ENCODE results near the gene CA12.
"Not testable (repeated sequence)": the region's sequence is repeated elsewhere in the genome, so short reads cannot be mapped to it uniquely, and the experiment has no call there.

CA12 gene

DNA sequence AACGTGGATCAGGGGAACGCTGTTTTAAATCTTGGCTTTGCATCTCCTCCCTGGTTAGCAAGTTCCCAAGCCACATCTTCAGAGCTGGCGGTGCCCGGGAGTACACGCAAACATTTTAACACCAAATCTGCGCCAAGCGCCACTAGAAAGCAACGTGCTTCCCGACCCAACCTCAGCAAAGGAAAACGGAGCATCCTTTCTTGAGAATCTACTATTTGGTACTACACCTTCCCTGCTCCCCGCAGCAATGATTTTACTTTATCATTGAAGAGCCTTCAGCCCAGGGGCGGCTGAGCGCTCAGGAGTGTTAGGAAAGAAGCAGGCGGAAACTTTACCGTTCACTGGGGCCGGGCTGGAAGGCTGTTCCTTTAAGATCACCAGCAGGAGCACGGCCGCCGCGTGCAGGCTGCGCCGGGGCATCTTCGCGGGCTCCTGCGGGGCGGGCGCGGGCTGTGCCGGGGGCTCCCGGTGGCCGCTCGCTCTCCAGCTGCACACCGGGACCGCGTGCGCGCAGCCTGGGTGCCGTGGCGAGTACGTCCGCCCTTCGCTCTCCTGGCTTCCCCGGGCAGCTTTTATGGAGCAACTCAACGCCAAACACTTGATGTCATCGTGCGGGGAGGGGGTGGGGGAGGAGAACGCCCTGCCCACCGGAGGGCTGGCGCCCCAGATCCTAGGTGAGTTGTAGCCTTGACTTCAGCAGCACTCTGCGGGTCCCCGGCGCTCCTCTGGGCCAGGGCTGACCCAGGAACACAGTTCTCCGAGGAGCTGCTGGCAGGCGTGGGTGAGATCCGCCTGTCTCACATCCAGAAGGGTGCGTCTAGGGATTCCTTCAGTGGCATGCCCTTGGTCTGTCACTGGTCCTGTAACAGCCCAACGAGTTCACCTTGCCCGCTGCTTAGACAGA, at the start of gene CA12:
TSS of gene CA12 (minus strand) at position 546 of the 904 bp plus-strand sequence. CDS start at position 420, 126 bp downstream.
- peak; percentile 17 for DNase-seq

DNA sequence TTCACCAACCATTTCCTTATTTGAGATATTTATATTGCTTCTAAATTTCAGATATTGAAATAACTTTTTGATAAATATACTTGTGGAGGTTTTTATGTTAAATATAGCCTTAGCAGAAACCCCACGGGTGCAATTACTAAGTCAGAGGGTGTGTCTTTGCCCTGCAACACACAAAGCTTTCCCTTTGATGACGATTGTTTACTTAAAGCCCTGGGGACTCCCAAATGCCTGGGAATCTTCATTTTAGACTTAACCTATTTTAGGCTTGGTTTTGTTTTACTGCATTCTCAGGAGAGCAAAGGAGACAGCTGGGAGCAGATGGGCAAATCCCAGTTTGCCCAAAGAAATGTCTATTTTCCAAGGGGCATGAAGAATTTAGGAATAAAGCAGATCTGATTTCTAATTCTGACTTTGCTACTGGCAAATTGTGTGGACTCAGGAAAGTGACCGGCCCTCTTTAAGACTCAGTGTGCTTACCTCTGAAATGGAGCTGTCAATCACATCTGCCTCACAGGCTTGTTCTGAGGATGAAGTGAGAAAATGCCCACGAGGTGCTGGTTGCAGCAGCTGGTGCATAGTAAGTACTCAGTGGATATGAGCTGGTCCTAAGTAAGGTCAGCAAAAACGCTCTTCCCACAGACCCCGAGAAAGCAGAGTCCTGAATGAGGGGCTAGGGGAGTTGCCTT, 49.3 kb upstream of the CA12 start:
- DNase-seq = no peak

DNA sequence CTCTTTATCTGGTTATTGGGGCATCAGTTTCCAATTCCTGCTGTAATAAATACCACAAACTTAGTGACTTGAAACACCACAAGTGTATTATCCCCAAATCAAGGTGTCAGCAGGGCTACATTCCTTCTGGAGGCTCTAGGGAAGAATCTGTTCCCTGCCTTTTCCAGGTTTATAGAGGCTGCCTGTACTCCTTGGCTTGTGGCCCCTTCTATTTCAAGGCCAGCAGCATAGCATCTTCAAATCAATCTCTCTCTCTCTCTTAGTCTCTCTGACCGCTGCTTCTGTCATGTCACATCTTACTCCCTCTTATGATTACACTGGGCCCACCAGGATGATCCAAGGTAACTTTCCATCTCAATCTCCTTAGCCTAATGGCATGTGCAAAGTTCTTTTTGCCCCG, 44.9 kb upstream of the CA12 start:
- DNase-seq = no peak

DNA sequence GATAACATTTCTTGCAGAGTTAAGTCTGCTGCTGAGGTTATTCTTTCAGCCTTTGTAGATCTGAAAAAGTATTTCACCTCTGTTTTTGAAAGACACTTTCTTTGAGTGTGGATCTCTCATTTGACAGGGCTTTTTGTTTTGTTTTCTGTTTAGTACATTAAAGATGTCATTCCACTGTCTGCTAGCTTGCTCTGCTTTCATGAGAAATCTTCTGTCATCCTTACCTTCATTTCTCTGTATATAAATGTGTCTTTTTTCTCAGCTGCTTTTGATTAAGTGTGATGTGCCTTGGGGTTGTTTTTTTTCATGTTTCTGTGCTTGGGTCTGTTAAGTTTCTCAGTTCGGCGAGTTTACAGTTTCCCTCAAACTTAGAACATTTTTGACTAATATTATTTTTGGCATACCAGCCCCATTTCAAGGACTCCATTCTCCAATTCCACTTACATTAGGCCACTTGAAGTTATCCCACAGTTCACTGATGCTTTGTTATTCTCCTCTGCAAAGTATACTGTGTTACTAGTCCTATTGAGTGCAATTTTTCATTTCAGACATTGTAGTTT, 43.9 kb upstream of the CA12 start:
- DNase-seq = no peak

DNA sequence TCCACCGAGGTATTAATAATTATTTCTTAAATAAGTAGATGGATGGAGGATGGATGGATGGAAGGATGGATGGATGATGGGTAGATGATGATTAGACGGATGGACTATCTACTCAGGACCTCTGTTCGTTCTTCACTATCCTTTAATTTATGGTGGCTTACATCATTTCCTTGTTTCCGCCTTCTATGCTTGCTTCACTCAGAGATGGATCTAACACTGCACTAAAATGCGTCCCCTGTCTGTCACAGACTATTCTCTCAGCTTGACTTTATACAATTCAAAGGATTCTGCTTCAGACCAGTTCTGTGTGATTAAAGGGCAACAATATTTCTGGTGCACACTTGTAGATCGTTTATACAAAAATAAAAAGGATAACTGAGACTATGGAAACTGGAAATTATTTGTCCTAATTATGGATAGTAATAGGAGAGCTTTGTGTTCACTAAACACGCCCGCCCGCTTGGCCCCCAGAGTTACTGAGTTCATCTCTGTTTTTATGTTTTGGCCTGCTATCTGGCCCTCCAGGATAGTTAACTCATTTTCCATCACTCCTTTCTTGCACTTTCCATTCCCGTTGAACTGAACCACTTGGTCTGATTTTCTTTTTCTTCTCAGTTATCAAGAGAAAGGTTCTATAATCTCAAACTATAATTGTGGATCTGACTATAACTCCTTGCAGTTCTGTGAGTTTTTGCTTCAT, 41.4 kb upstream of the CA12 start:
- no peak for DNase-seq

DNA sequence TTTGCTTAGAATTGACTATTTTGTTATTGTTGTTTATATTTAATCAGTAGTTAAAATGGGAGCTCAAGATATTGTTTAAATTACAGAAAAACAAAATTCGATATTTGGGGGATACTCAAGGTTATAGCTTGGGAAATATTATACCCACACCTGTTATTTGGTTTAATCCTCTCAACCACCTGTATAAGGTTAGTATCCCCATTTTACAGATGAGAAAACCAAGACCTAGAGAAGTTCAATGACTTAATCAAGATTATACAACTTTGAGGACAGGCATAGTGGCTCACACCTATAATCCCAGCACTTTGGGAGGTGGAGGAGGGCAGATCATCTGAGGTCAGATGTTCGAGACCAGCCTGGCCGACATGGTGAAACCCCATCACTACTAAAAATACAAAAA, 39.8 kb upstream of the CA12 start:
- DNase-seq = no peak

DNA sequence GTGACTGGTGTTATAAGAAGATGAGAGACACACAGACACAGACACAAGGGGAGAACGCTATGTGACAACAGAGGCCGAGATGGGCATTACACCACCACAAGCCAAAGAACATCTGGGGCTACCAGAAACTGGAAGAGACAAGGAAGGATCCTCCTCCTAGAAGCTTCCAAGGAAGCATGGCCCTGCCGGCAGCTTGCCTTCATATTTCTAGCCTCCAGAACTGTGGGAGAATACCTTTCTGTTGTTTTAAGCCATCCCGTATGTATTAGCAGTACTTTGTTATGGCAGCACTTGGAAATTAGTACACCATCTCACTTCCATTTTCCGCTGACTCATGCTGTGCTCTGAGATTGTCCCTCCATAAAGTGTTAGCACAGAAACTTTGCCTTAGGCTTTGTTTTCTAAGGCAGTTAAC, 38.7 kb upstream of the CA12 start:
- DNase-seq = no peak

DNA sequence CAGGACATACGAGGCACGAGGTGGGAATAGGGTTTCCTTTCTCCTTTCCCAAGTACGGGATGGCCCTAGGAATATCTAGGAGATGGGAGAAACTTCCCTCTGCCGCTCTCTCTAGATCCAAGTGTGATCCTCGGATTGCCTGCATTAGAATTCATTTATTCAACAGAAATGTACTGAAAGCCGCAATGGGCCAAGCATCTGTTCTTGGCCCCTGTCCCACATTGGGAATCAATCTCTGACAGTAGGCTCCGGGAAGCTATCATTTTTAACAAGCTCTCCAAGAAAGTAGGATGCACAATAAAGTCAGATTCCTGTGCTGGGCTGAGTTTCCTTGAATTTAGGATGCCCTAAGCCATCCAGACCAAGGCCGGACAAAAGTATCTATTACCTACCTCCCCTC, 37.2 kb upstream of the CA12 start:
- no peak for DNase-seq

DNA sequence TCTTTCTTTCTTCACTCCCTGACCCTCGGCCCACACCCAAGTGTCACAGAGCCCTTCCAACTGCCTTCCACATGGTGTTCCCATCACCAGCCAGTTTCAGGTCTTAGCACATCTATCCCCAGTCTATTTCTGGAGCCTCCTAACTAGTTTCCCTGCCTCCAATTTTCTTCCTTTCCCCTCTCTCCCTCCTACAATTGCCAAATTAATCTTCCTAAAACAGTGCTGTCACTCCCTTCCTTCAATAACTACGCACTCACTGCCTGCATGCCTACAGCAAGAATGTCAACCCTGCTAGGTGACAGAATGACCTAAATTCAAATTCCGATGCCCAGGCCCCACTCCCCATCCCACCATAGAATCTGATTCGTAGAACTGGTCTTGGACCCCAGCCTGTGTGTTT, 36.1 kb upstream of the CA12 start:
- DNase-seq = no peak

DNA sequence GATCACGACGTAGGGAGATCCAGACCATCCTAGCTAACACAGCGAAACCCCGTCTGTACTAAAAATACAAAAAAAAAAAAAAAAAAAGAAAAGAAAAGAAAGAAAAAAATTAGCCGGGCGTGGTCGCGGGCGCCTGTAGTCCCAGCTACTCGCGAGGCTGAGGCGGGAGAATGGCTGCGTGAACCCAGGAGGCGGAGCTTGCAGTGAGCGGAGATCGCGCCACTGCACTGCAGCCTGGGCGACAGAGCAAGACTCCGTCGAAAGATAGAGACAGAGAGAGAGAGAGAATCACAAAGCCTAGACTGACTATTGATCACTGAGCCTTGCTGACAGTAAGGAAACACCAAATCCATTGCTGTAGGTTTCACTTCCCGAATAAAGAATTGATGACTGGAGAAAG, 35.6 kb upstream of the CA12 start:
- DNase-seq = not testable (repeated sequence)

DNA sequence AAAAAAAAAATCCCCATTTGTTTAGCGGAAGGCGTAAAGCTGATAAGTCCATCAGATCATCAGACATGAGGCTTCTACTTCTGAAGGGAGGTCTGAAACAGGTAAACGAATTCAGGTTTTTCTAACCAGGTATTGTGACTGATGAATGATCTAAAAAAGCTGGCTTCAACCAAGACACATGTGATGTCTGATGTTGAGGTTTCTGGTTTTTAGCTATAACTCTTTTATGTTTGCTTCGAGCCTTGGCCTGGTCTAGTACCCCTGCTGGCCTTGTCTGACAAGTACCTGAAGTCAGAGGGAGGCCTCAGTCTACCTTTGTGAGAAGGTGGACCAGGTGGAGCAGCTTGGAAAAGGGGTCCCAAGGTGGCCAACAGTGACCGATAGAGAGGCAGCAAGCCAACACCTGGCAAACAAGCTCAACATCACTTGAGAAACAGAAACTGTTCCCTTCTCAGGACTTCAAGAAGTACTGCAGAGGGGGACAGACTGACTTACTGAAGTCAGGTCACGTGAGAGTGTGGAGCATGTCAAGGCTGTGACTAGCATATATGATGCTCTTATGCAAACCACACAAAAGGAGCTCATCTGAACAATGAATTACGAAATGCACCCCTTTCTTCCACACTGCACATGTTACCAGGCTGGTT, 33.0 kb upstream of the CA12 start:
- DNase-seq = no peak

DNA sequence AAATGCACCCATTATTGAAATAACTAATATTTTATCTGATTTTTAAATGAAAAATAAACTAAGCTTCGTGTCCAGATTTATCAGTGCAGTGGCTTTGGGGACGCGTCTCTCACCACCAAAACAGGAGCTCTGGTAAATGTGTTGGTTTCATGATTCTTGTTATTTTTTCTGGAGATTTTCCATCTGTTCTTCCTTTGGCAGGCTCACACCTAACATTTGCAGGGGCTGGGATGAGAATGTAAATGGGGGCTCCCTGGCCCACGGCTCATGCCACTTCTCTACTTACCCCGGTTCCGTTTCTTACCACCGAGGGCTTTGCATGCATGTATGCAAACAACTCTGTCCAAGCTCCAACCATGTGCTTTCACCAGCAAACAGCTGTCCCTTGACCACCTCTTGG, 30.9 kb upstream of the CA12 start:
- no peak for DNase-seq

DNA sequence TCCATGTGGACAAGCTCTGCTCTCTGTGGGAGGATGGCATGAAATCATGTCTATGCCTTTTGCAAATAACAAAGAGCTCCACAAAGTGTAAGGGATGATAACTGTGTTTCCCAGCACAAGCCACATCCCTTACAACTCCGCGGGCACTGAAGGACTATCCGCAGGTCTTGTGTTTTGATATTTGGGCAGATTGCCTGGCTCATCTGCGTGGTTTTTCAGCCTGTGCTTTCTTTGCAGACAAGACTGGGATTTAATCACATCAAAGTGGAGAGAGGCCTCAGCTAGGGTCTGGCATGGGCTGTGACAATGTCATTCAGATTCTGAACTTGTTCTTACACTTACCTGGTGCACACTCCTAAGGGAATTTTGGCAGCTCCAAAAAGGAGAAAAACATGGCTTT, 30.2 kb upstream of the CA12 start:
- DNase-seq = no peak

DNA sequence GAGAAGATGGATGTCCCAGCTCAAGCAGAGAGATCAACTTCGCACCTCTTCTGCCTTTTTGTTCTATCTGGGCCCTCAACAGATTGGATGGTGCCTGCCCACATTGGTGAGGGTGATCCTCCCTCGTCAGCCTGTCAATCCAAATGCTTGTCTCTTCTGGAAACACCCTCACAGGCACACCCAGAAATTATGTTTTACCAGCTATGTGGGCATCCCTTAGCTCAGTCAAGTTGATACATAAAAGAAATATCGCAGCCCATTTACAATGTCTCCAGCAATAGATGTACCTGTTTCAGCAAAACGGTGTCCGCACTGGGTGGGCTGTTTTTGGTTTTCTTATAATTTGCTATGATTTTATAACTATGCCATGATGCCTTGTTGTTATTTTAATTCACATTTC, 27.5 kb upstream of the CA12 start:
- DNase-seq = no peak

DNA sequence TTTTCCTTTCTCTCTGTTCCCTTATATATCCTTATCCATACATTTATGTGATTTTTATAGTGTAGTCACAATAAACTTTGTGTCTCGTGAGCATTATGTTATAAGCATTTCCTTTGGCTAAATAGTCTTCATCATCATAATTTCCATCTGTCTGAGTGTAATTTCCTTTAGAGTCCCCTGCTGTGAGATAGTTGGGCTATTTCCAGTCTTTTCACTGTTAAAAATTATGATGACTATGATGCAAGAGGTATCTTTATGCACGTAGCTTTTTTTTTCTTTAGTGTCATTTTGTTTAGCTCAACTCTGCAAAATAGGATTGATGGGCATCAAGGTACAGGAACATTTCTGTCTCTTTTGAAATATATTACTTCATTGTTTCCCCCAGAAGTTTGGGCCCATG, 26.9 kb upstream of the CA12 start:
- DNase-seq = no peak

DNA sequence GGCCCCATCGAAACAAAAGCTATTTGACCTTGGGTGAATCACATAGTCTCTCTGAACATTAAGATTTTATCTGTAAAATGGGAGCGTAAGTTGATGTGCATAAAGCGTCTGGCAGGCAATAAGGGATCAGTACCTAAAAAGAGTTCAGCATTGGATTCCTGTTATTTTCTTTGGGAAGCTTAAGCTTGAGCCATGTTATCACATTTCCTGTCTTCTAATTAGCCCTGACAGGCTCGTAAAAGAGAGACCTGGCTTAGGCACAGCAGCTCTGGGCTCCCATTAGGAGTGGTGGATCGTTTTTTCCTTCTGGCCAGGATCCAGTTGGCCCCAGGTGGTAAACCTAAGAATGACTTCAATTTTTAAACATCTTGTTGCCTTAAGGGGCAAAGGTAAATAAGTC, 26.0 kb upstream of the CA12 start:
- DNase-seq = no peak

DNA sequence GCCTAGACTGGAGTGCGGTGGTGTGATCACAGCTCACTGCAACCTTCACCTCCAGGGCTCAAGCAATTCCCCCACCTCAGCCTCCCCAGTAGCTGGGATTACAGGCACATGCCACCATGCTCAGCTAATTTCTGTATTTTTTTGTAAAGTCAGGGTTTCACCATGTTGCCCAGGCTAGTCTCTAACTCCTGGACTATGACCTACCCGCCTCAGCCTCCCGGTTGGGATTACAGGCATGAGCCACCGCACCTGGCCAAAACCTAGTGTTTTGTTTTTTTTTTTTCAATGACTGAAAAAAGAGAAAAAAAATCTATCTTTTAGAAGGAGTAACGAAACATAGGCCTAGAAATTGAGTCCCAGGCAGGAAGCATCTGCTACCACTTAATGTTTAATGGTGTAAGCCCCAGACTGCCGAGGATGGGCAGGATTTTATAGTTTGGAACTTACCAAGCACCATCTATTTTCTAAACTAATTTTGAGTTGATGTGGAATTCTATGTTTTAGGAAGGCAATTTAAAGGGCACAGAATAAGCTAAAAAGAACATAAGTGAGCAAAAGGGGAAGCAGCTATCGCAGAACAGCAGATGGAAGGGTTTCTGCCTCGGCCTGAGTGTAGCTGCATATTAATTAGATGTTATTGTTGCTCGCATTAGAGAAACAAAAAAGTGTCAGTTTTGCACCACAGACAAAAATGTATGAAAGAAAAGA, 24.2 kb upstream of the CA12 start:
- no peak for DNase-seq

DNA sequence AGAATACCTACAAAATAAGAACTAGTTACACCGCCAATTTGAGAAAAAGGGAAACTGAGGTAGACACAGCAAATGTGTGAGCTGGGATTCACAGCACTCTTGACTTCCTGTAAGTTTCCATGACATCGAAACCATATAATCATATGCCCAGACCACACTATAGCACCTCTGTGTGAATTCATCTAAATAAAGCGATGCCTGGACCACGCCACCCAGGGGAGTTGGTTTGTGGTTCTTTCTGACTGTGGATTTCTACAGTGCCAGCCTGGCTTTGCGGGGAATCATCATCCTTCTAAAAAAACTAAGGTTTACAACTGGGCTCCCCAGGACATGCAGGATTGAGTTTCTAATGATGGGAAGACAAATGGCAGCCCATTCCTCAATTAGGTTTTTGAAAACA, 23.5 kb upstream of the CA12 start:
- DNase-seq = no peak

DNA sequence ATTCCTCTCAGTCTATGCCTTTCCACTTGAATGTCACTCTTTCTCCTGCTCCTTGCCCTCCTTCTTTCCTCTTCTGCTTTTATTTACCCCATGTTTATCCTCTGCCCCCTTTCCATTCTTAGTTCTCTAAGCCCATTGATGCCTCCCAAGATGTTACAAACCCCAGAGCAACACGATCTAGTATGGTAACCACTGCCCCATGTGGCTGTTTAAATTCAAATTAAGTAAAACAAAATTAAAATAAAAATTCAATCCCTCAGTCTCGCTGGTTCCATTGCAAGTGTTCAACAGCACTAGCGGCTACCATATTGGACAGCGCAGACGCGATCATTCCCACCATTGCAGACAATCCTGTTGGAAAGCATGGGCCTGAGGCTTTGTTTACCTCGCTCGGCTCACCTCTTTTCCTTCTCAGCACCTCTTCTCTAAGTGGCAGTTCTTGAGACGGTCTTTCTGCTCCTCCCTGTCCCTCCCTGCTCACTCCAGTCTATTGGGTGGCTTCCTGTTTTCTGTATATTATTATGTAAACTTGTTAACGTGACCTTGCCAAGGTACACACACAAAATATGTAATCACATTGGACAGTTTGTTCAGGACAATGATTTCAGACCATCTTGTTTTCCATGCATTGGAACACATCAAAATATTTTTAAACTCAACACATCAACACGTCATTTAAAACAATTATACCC, 21.8 kb upstream of the CA12 start:
- DNase-seq = no peak

DNA sequence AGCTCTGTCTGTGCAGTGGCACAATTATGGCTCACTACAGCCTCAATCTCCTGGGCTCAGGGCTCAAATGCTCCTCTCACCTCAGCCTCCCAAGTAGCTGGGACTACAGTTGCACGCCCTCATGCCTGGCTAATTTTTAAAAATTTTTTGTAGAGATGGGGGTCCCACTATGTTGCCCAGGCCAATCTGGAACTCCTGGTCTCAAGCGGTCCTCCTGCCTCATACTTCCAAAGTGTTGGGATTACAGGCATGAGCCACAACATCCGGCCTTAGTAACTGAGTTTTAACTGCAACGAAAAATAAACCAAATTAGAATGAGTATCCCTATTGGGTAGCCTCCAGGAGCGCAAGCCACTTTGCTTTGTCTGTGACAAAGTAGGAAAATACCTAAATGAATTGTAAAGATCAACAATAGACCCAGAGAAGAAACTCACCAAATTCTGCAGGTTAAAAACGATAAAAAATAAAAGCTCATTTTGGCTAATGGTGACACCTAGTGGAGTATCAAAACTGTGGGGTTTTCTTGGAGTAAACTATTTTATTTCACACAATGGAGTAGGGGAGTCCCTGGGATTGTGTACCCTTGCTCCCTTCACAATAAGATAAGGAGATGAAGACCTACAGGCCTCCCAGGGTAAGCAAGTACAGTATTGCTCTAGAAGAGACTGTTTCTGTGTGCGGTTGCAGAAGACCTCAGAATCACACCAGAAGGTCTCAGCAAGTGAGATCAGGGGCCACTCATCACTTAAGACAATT, 21.0 kb upstream of the CA12 start:
- DNase-seq = no peak

All from activated naive CD4-positive, alpha-beta T cell treated with anti-CD3 and anti-CD28 coated beads, Interleukin-2, amount 50 U/mL, for 16 hours (primary cell).